Right ventricle myocardium inferior (tissue), 1 donor: Measurements from ENCODE around the gene HSD11B1L. TPM values are rescaled to one million over a fixed set of nuclear protein-coding genes. Genes with fewer than 3 reads are reported as not detected.
A peak's percentile ranks its signal among the peaks of the same experiment; 100 is the strongest.

Source experiments
- ATAC-seq: fragments of 200-7000 bp; cut with Tn5 transposase; one replicate; pipeline ENCODE4 v1.9.1; 2020; ENCODE audit warnings: mild to moderate bottlenecking, moderate library complexity
- DNase-seq: peaks from one replicate; pipeline ENCODE4 v3.0.0; 2021; ENCODE audit errors: missing footprints
- intact Hi-C: fragments of 100-400 bp; cut with DNase I; formaldehyde crosslinking; loops from one replicate; pipeline ENCODE4 v1.11.0; 2022
- long read RNA-seq: library from polyadenylated mRNA; unstranded; transcript quantifications from one replicate; pipeline ENCODE4 v2.0.0, GENCODE V29; 2021
- total RNA-seq: library from RNA; stranded (reverse); fragmentation: NEBNext Ultra II Directional; extraction: Animal tissue kit (Norgen Biotek cat#: 25700); gene quantifications from one replicate; pipeline ENCODE4 v1.2.1, GENCODE V29; 2021
- donor health status: DM: no; HTN: yes; CAD: no; lungs with severe emphysema.

HSD11B1L gene, protein sequence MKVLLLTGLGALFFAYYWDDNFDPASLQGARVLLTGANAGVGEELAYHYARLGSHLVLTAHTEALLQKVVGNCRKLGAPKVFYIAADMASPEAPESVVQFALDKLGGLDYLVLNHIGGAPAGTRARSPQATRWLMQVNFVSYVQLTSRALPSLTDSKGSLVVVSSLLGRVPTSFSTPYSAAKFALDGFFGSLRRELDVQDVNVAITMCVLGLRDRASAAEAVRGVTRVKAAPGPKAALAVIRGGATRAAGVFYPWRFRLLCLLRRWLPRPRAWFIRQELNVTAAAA
- 3.9 TPM for total RNA-seq
- long read RNA-seq, partial matches to known transcripts, result 0 of 4 reads
- long read RNA-seq, other reads (novel, unspliced or antisense), result 2 of 4 reads

DNA sequence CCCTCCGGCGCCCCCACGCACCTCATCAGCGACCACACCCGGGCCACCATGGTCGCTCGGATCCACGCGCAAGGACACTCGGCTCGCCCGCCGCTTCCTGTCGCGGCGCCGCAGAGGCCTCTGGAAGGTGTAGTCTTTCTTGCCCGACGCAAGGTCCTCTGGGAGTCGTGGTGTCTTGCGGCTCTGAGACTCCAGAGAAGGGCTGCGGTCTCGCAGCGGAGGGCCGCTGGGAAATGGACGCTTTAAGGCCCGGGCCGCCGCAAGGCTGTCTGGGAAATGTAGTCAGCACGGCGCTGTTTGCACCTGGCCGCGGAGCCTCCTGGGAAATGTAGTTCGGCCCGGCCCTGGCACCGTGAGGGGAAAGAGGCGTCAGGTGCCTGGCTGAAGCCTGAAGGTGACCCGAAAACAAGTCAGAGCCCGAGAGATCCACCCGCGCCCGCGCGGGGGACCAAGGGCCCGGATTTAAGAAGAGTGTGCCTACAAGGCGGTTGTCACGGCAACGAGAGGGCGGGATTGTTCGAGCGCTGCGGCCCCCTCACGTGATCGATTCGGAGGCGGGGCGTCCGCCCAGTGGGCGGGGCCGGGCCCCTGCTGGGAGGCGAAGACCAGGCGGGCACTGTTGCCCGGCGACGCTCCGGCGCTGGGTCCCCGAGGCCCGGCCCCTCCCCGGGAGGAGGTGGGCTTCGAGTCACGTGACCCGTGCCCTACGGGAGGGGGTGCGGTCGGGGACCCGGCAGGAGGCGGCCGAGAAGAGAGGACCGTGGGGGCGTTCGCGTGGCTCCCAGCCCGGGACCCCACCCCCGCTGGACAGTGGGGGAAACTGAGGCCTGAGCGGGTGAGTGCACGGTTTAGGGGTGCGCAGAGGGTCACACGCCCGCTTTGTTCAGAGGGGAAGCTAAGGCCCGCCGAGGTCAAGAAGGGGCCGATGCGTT lies at the start of gene HSD11B1L, which contains the start of gene MICOS13:
HSD11B1L (plus strand) TSS at position 591 of the 932 bp plus-strand sequence. CDS start 3,806 bp downstream, outside the sequence.
MICOS13 (minus strand) TSS at position 80 of the 932 bp plus-strand sequence; CDS start at position 50, 30 bp downstream.
- DNase-seq, result peak; percentile 100
- intact Hi-C loops, result loop anchor here (2.0 to 5.0 kb wide), 3 partner anchors 42 to 110 kb away; partner anchors contain the start of genes CATSPERD, DUS3L, LONP1 and SAFB
- peak; percentile 94 for ATAC-seq

DNA sequence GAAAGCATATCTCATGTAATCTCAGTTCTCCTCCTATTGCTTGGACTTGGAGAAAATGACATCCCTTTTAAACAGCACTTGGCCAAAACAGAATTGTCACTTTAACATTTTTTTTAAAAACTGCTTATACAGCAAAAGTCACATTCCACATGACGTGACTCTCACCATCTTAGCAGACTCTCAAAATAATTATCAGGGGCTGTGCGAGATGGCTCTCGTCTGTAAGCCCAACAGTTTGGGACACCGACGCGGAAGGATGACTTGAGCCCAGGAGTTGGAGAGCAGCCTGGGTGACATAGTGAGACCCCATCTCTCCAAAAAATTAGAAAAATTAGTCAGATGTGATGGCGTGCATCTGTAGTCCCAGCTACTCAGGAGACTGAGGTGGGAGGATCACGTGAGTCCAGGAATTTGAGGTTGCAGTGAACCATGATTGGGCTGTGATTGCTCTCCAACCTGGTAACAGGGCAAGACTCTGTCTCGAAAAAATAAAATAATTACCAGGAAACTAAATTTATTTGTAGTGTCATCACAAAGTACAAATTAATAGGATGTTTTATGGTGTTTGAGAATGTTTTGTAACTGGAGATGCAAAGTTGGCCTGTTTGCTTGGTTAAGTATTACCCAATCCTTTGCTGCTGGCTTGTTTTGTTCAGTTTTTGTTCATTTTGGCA lies 49.1 kb upstream of the HSD11B1L start:
- ATAC-seq, result peak; percentile 20
- intact Hi-C loops, result no loop called here
- DNase-seq, result no peak

DNA sequence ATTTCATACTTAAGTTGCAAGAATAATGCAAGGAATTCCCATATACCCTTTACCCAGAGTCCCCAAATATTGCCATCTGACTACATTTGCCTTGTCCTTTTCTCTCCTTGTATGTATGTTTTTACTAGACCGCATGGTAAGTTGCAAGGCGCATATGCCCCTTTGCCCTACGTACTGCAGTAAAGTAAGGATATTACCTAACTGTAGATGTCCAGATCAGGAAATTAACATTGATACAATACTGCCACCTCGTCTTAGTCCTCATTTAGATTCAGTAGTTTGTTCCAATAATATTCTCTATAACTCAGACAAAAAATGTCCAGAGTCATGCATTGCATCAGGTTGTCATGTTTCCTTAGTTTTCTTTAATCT lies 48.6 kb upstream of the HSD11B1L start:
- intact Hi-C loops, result no loop called here
- DNase-seq (no peak), ATAC-seq (no peak)

DNA sequence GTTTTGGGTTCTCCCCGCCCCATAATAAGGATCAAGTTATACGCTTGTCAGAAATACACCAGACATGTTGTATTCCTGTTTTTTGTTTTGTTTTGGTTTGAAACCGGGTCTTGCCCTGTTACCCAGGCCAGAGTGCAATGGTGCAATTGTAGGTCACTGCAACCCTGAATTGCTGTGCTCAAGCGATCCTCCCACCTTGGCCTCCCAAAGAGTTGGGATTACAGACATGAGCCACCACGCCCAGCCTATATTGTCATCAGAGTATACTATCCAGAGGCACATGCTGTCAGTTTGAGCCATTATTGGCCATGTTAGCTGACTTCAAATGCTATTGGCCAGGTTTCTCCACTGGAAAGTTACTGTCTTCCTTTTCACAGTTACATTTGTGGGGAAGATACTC lies 48.2 kb upstream of the HSD11B1L start:
- DNase-seq (no peak), ATAC-seq (no peak)
- intact Hi-C loops, result no loop called here

DNA sequence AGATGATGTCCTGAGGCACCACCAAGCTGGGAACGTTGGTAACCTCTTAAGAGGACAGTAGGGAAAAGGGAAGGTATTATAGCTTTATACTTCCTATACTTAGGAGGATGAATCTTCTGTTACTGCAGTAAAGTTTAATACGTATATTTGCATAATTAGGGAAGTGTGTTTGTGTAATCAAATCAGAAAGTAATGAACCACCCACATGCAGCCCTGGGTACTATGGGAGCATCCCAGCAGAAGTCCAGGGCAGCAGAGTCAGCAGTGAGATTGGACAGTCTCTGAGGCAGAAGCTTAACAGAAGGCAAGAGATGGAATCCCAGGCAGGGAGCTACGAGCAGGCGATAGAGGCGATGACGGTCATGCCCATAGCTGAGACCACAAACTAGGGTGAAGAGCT lies 45.4 kb upstream of the HSD11B1L start:
- intact Hi-C loops, result no loop called here
- ATAC-seq, result no peak
- DNase-seq, result no peak

DNA sequence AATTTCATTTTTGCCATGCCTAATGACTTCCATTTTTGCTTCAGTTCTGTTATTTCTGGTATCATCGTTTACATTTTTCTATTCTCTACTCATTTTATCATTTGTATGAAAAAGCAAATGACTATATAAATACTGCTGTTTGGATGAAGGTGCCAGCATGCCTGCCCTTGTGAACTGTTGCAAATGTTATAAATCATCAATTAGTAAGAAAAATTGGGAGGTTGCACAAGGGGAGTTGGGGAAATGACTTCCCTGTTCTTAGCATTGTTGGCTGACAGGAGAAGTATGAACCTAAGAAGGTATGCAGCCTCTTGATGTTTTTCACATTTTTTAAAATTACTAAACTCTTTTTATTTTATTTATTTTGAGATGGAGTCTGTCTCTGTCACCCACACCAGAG lies 42.9 kb upstream of the HSD11B1L start:
- DNase-seq (no peak), ATAC-seq (no peak)
- intact Hi-C loops, result no loop called here

DNA sequence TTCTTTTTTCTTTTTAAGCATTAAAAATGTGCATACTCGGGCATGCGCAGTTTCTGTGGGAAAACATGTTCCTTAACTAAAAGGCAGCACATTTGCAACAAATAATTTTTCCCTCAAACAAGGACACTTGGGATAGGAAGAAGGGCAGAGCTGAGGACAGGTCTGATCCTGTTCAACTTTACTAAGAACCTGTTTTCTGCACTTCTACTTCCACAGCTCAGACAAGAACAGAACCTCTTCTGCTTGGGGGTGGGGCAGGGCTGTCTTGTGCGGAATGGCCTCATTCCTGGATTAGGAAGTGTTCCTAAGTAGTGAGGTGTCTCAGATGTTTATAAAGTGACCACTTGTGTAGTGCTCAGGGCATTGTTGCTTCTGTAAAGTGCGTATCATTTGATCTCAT lies 39.7 kb upstream of the HSD11B1L start:
- DNase-seq (no peak), ATAC-seq (no peak)
- intact Hi-C loops, result no loop called here

DNA sequence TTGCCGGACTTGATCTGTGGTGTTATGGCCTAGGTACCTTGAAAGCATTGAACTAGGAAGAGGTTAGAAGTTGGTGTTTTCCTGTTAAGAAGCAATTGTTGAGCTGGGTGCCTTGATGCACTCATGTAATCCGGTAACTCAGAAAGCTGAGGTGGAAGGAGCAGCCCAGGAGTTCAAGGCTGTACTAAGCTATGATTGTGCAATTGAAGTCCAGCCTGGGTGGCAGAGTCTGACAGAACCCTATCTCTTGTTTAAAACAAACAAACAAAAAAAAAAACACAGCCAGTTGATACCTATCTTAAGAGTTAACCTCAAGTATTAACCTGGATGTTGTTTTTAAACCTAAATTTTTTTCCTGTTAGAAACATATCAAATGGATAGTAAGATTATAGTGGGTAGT lies 38.6 kb upstream of the HSD11B1L start:
- DNase-seq, result no peak
- ATAC-seq, result no peak
- intact Hi-C loops, result no loop called here

DNA sequence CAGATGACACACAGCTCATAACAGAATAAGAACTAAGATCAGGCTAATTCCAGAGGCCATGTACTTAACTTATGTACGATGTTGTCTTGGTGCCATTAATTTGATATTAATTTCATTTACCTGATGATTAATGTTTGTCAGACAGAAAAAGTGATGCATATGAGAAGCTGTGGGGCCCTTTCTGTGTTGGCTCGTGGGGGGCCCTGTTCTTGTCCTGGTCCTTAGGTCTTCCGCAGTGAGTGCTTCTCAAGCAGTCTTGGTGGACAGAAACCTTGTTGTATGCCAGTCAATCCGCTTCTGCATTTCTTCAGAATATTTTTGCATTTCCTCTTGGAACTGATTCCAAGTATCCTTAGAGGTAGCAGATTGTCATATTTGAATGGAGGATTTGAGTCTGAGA lies 37.8 kb upstream of the HSD11B1L start:
- intact Hi-C loops, result no loop called here
- DNase-seq, result no peak
- no peak for ATAC-seq

DNA sequence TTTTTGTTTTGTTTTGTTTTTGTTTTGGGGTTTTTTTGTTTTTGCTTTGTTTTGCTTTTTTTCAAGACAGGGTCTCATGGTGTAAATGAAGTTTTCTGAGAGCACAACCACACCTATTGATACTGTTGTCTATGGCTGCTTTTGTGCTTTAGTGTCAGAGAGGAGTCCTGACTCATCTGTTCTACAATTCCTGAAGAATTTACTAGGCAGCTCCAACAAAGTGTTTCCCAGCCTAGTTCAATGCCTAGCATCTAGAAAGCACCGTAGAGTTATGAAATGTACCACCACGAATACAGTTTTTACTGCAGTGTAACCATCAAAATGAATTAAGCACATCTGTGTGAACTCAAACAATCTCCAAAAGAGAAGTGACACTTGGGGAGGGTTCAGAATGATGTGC lies 36.8 kb upstream of the HSD11B1L start:
- ATAC-seq (no peak), DNase-seq (no peak)
- intact Hi-C loops, result no loop called here

DNA sequence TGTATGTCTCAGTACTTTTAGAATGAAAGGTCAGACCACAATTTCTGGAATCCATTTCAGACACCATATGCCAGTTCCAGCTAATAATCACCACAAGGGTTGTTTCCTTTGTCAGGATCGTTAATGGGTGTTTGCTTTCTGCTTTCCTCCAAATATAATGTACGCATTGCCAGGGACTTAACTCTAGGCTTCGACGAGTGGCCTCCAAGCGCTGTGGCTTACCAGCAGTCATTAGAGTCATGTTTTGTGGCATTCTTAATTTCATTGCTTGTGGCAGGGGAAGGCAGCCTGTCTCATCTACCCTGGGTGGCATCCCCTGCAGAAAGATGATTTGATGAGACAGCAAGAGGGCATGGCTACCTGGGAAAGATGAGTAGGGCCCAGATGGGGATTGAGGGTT lies 35.4 kb upstream of the HSD11B1L start:
- DNase-seq (no peak), ATAC-seq (no peak)
- intact Hi-C loops, result no loop called here

DNA sequence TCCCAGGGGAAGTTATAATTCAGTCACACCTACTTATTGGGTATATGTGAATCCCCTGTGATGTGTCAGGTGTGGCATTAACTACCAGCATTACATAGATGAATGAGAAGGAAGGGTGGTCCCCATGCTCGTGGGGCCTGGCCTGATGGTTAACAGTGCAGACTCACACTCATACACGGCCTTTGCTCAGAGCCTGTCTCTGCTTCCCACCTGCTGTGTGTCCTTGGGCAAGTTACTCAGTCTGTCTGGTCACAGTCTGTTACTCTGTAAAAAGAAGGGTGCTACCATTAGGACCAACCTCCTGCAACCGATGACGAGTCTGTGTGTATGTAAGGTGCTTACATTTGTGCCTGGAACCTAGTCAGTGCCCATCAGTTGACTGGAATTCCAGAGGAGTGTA lies 34.1 kb upstream of the HSD11B1L start:
- no peak for ATAC-seq
- DNase-seq, result no peak
- intact Hi-C loops, result no loop called here

DNA sequence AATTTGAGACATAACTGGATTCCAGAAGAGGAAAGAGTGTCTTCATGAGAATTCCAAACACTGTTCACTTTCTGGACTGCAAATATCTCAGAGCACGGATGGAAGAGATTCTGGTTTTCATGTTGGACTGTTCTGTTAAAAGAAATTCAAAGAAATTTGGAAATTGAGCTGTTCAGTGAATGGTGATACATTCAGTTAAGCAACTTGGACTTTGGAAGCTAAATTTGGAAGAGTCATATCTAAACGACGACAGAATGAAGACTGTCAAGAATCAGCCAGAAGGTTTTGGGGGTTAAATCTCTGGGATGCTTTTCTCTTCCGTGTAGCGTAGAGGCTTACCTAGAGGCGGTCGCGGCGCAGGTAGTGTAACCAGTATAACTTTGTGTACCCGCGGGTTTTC lies 32.4 kb upstream of the HSD11B1L start:
- intact Hi-C loops, result no loop called here
- ATAC-seq (no peak), DNase-seq (no peak)

DNA sequence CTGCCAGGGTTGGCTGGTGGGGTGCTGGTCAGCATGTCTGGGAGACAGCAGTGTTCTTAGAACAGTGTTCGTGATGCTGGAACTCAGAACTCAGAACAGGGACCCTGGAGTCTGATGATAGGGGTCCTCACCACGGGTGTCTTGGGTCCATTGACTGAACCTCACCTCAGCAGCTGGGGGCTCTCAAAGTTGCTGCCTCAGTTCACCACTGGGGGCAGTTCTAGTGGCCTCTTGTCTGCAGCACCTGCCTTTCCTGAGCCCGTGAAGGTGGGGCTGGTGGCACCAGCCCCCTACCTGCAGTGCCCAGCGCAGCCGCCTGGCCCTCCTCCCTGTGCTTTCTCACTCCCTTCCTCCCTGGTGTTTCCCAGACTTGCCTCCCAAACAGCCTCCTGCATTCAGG lies 29.5 kb upstream of the HSD11B1L start:
- DNase-seq (no peak), ATAC-seq (no peak)
- intact Hi-C loops, result no loop called here

DNA sequence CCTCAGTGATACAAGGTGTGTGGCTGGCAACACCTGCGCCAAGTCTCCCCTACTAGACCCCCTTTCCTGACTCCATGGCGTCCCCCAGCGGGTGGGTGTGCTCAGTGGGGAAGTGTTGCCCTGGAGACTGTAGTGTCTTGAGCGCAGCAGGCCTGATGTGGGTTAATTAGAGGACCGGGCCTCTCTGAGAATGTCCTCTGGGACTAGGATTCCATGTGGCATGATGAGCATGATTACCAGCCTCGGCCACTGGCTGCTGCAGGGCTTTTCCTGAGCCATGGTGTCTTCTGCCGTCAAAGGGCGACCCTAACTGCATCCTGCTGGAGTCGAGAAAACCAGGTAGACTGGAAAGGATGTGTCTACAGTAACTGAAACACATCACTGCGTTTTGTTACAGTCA lies 28.6 kb upstream of the HSD11B1L start:
- ATAC-seq (no peak), DNase-seq (no peak)
- intact Hi-C loops, result no loop called here

DNA sequence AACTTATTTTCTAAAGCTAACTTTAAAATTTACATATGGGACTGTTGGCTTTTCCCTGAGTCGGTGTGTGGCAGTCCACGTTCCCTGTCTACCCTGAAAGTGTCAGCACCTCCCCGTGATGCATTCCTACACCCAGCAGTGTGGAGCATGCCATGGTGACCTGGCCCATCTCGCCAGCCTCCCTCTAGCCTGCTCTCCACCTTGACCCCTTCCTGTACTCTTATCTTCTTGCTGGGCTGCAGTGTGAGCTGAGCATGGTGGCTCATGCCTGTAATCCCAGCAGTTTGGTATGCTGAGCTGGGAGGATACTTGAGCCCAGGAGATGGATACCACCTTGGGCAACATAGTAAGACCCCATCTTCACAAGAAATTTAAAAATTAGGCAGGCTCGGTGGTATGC lies 25.9 kb upstream of the HSD11B1L start:
- DNase-seq (no peak), ATAC-seq (no peak)
- intact Hi-C loops, result no loop called here

DNA sequence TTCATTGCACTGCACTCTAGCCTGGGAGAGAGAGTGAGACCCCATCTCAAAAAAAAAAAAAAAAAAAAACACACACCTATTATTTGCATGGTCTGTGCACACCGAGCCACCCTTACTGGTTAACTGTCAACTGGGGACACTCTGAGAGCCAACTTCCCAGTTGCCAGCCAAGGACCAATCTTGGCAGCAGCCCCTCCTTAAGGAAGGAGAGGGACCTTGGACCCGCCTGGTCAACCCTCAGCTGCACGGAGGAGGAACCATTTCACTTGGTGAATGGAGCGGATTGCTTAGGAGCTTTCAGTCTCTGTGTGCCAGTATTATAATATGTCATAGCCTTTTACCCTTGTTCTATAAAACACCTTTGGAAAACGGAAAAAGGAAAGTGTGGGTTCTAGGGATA lies 25.4 kb upstream of the HSD11B1L start:
- ATAC-seq, result no peak
- intact Hi-C loops, result no loop called here
- no peak for DNase-seq

DNA sequence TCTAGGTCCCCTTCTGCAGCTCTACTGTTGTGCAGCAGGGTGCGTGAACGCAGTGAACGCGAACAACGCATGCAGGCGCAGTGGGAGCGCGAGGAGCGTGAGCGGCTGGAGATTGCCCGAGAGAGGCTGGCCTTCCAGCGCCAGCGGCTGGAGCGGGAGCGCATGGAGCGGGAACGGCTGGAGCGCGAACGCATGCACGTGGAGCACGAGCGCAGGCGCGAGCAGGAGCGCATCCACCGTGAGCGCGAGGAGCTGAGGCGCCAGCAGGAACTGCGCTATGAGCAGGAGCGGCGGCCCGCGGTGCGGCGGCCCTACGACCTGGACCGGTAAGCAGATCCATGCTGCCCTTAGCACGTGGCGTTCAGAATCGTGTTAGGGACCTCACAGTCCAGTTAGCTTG lies 19.3 kb upstream of the HSD11B1L start:
- intact Hi-C loops, result no loop called here
- DNase-seq, result no peak
- peak; percentile 22 for ATAC-seq

DNA sequence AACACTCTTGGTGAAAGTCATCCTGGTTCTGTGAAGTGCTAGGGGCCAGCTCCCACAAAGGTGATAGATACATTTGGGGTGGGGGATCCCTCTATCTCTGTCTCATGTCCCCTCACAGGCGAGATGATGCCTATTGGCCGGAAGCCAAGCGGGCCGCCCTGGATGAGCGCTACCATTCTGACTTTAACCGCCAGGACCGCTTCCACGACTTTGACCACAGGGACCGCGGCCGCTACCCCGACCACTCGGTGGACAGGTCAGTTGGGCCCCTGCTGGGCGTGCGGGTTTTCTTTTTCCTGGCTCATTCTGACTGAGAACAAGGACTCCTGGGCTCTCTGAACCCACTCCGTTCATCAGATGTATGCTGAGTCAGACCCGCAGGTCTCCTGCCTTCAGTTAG lies 16.9 kb upstream of the HSD11B1L start:
- no peak for ATAC-seq
- intact Hi-C loops, result no loop called here
- no peak for DNase-seq
